D341Med (cell line): Measurements from ENCODE around the gene RIC1.
A peak's percentile ranks its signal among the peaks of the same experiment; 100 is the strongest.
"Not testable (repeated sequence)": the region's sequence is repeated elsewhere in the genome, so short reads cannot be mapped to it uniquely, and the experiment has no call there.

ENCODE experiments used
- DNase-seq: peaks from one replicate; pipeline ENCODE4 v3.0.0; 2012; ENCODE audit warnings: low spot score

RIC1 gene

GRCh38 chr9:5671711-5672353, 42.9 kb downstream of the RIC1 start:
- DNase-seq = no peak

DNA sequence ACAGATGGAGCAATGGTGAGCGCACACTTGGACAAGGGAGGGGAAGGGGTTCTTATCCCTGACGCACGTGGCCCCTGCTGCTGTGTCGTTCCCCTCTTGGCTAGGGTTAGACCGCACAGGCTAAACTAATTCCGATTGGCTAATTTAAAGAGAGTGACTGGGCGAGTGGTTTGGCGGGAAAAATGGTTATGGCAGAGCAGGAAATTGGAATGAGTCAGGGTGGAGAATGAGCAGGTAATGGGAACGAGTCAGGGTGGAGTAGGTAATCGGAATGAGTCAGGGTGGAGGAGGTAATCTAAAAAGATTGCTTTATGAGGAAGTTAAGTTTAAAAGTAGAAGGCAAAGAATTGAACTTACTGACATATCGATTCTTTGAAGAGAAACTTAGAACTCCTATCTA, 46.1 kb downstream of the RIC1 start:
- DNase-seq = not testable (repeated sequence)

DNA sequence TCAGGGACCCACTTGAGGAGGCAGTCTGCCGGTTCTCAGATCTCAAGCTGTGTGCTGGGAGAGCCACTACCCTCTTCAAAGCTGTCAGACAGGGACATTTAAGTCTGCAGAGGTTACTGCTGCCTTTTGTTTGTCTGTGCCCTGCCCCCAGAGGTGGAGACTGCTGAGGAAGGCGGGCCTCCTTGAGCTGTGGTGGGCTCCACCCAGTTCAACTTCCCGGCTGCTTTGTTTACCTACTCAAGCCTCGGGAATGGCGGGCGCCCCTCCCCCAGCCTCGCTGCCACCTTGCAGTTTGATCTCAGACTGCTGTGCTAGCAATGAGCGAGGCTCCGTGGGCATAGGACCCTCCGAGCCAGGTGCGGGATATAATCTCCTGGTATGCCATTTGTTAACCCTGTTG, 54.7 kb downstream of the RIC1 start:
- DNase-seq = not testable (repeated sequence)

GRCh38 chr9:5684101-5684500, 55.2 kb downstream of the RIC1 start:
- no peak for DNase-seq

DNA sequence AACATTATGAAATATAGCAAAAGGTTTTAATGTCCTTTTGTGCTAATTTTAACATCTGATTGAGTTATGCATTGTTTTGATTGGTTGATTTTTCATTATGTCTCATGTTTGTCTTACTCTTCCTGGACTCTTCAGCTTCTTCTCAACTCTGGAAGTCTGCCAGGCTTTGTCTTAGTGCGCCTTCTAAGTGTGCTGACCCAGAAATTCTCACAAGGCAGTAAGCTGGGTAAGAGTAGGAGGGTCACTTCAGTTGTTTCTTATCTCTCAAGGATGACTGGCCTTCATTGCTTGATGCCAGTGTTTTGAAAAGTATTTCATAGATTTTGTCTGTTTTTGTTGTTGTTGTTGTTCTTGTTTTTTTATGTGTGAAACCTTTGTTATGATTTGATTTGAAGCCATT, 59.2 kb downstream of the RIC1 start:
- no peak for DNase-seq

GRCh38 chr9:5690278-5690677, 61.4 kb downstream of the RIC1 start:
- no peak for DNase-seq

DNA sequence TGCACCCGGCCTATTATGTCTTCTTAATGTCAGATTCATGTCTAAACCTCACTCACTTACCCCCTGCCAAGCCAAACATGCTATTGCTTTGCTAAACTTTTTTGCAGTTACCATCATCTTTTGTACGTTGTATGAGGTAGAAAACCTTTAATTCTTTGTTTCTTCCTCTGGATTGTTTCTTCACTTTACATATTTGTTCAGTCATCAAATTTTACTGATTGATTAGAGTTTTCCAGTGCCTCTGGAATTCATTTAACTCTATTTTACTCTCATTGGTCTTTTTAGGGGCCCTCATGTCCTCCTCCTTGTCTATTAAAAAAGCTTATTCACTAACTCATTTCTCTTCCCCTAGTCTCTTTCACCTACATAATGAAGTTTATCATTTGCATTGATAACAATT, 67.0 kb downstream of the RIC1 start:
- no peak for DNase-seq

- DNase-seq = no peak
Observed at GRCh38 chr9:5696884-5697283, 68.0 kb downstream of the RIC1 start.

DNA sequence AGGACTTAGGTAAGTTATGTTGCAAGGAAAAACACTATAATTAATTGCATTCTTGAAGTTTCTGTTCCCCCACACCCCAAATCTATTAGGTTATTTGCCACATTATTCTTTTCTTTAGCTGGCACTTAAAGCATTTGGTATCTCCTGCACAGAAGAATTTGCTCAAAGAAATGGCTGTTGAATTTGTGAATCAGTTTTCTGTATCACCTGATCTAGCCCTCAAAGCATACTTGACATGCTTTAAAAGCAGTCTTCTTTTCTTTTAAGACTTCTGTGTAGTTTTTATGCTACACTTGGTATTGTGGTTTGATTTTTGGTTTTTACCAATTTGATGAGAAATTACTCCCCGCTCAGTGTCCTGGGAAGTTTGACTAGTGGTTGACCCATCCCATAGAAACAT, 69.1 kb downstream of the RIC1 start:
- DNase-seq = no peak

DNA sequence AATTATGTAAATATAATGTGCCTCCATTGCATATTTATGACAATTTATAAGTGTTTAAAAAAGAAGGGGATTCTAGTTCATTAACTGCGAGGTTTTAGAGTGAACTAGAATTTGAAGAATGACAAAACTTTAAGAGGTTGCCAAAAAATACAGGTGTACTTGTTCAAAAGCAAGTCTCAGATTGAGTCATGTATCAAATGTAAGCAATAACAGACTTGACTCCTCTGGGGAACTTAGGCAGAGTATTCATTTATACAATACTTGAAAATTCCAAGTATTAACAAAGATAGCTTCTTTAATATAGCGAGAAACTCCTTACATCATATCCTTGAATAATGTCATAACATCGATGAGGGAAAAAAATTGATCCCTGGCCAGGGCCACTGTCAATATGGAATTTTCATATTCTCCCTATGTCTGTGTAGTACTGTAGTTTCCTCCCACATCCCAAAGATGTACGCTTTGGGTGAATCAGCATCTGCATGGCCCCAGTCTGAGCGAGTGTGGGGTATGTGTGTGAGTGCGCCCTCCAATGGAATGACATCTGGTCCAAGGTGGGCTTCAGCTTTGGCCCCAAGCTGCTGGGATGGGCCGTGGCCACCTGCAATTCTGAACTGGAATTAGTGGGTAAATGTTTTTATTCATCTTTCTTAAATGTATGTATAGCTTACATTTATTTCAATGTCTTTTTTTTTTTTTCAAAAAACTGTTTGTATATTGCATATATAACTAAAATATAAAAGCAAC, 70.1 kb downstream of the RIC1 start:
- no peak for DNase-seq

DNA sequence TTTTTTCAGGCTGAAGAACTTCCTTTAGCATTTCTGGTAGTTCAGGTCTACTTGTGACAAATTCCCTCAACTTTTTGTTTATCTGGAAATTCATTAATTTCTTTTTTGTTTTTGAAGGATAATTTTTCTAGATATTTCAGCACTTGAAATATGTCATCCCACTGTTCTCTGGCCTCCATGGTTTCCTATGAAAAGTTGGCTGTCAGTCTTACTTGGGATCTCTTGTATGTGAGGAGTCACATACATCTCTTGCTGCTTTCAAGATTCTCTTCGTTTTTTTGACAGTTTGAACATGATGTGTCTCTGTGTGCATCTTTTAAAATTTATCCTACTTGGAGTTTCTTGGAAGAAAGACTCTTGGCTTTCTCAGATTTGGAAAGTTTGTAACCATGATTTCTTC, 79.5 kb downstream of the RIC1 start:
- DNase-seq = no peak

- DNase-seq = no peak
Observed at GRCh38 chr9:5712651-5713390, 83.9 kb downstream of the RIC1 start.

- peak; percentile 26 for DNase-seq
Observed at GRCh38 chr9:5714501-5715401, 85.8 kb downstream of the RIC1 start.

GRCh38 chr9:5715548-5716127, 86.7 kb downstream of the RIC1 start:
- no peak for DNase-seq

DNA sequence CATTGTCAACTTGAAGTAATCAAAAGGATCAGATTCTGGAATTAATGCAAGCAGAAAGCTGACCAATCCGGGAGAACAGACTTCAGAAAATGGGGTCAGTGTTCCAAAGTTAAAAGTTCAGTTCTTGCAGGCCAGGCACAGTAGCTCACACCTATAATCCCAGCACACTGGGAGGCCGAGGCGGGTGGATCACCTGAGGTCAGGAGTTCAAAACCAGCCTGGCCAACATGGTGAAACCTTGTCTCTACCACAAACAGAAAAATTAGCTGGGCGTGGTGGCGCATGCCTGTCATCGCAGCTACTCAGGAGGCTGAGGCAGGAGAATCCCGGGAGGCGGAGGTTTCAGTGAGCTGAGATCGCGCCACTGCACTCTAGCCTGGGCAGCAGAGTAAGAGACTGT, 88.5 kb downstream of the RIC1 start:
- DNase-seq = not testable (repeated sequence)

DNA sequence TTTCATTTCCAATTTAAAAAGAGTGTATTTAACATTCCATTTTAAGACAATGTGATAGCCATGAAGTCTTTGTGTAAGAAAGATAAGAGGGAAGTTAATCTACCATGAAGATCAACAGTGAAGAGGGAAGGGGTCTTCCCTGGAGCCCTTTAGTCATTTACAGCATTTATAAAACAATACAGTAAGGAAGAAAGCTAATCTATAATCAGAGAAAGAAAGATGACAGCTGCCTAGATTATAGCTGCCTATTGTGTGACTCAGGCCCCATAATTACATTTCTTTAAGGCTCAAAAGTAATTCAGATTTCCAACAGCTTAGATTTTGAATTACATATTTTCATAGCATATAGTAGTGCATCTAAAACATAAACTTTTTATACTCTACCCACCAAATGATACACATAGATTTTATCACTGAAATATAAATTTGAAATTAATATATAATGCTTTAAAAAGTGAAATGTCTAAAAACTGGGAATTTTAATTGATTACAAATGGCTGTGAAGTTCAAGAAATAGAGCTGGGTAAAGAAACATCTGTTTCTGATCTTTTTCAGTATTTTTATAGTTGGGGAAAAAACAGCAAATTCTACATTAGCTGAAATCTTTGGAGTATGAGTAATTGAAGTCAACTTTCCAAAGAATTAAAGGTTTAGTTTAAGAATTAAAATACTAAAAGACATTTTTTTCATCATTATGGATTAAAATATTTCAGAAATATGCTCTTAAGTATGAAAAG, 89.6 kb downstream of the RIC1 start:
- no peak for DNase-seq

DNA sequence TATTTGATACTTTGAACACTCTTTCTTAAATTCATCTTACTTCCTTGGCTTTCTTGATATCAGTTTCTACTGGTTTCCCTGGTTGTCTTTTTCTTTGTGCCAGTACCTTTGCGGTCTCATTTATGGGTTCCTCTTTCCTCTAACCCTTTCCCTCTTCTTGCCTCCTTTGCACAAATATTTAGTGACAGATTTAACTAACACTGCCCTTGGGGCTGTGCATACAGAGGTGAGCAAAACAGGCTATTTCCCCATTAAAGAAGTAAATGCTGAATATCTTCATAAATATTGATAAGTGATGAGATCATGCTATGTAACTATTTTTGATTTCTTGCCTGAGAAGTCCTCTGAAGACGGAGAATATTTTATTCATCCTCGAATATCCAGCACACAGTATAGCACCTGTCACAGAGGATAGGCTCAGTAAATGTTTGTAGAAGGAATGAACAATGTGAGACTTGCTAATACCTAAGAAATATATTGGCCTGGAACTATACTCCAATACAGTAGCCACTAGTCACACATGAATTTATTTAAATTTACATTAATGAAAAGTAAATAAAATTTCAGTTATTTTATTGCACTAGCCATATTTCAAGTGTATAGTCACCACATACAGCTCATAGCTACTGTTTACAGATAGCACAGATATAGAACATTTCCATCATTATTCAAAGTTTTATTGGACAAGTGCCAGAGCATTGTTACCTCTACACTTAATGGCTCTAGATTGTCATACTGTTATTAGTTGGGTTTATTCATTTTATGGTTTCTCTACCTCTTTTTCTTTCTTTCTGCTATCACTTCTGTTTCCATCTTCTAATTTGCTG, 90.4 kb downstream of the RIC1 start:
- no peak for DNase-seq

DNA sequence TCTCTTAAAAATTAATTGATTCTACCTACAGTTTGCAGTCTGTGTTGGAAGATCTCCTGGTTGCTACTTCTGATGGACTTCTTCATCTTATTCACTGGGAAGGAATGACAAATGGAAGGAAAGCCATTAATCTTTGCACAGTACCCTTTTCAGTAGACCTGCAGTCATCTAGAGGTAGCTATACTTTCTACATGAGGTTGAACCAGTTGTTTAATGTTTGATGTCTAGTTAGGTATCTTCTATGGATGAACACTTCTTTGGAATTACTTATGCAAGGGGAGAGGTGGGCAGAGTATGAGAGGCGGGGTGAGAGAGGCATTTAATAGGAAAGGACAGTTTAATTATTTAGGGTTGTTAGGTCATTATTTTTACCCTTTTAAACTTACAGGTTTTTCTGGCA, 91.2 kb downstream of the RIC1 start:
- DNase-seq = no peak

GRCh38 chr9:5721279-5722087, 92.6 kb downstream of the RIC1 start:
- DNase-seq = no peak
